NCI-H460 (cell line): ENCODE results near the gene FHAD1. TPM values are rescaled to one million over a fixed set of nuclear protein-coding genes. Genes with fewer than 3 reads are reported as not detected.
A peak's percentile ranks its signal among the peaks of the same experiment; 100 is the strongest.
"Not testable (repeated sequence)": the region's sequence is repeated elsewhere in the genome, so short reads cannot be mapped to it uniquely, and the experiment has no call there.

Source experiments
- DNase-seq: peaks from one replicate; pipeline ENCODE4 v3.0.0-alpha.2; 2016; ENCODE audit warnings: low read depth; ENCODE audit errors: extremely low read depth
- total RNA-seq: library from RNA; depleted of rRNA; stranded (reverse); fragments of >200 nt; shearing (Covaris generic); gene quantifications from 2 replicates; pipeline ENCODE4 v1.2.3, GENCODE V29; 2014

Gene FHAD1
- total RNA-seq, 1 experiment from 2014 or later: 101 TPM

DNA sequence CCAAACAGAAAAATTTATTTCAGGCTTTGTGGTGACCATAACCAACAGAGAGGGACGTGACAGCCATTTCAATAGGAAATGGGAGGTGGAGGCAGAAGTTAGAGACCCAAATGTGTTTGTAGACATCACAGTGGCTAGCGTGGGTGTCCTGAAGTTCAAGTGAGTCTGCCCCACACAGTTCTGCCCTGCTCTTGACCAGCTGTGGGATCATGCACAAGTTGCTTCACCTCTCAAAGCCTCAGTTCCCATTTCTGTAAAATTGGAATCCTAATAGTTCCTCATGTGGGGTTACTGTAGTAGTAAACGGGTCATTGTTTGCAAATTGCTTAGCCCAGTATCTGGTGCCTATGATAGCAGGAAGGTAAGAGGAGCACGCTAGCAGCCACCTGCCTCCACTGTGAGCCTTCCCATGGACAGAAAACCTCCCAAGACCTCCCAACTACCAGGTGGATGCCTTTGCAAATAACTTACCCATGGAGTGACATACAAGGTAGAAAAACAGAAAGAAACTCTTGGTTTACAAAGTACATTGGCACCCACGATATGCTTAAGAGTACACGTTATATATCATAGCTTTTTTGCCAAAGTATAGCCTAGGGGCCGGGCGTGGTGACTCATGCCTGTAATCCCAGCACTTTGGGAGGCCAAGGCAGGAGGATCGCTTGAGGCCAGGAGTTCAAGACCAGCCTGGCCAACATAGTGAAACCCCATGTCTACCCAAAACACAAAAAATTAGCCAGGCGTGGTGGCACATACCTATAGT lies 29.1 kb downstream of the FHAD1 start:
- DNase-seq: no peak

DNA sequence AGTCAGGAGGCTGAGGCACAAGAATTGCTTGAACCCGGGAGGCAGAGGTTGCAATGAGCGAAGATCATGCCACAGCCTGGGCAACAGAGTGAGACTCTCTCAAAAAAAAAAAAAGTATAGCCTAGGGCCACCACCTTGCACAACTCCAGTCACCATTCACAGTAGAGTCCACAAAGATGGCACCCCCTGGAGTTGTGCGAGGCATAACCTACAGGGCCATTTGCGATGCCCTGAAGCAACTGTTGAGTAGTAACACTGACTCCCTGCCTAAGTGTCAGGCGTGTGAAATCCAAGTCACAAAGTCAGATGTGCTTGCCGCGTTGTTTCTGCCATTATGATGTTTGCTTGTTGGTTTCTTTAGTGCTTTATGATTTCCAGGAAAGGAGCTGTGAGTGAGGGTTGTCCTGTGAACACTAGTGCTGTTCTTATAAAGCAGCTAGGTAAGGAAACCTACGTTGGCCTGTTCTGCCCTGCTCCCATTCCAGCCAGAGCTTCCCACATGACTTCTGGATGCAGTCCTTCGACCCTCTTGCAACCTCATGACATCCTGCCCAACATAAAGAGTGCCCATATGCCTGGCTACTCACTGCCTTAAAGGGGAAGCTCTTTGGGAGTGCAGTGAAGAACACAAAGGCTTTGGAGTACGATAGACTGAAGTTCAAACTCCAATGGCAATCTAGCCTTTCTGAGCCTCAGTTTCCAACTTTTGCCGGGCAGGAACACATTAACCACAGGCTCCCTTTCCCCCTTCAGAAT lies 29.8 kb downstream of the FHAD1 start:
- no peak for DNase-seq

DNA sequence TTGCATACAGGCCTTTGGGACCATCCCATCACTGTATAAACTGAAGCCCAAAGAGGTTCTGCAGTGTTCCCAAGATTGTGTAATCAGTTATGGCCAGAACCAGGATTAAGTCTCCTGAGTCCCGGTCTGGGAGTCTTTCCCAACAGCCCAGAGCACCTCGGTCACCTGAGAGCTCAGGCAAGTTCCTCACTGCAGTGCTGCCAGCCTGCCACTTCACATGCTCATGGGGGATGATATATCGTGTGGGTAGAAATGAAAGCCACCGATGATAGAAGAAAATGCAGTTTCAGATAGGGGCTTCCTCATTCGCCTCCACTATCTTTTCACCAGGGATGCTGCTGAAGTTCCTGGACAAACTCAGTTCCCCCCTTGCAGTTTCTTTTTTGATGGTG lies 30.4 kb downstream of the FHAD1 start:
- no peak for DNase-seq

DNA sequence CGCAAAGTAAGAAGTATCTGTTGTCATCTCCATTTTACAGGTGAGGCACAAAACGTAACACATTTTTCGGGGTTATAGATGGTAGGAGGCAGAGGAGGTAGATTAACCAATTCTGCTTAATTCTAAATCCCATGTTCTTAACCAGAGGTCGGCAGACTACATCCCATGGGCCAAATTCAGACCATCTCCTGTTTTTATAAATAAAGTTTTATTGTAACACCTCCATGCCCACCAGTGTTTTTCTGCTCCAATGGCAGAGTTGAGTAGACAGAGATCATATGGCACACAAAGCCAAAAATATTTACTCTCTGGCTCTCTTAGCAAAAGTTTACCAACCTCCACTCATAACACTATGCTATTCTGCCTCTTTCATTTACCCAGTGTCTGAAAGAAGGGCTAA lies 30.9 kb downstream of the FHAD1 start:
- DNase-seq: no peak

DNA sequence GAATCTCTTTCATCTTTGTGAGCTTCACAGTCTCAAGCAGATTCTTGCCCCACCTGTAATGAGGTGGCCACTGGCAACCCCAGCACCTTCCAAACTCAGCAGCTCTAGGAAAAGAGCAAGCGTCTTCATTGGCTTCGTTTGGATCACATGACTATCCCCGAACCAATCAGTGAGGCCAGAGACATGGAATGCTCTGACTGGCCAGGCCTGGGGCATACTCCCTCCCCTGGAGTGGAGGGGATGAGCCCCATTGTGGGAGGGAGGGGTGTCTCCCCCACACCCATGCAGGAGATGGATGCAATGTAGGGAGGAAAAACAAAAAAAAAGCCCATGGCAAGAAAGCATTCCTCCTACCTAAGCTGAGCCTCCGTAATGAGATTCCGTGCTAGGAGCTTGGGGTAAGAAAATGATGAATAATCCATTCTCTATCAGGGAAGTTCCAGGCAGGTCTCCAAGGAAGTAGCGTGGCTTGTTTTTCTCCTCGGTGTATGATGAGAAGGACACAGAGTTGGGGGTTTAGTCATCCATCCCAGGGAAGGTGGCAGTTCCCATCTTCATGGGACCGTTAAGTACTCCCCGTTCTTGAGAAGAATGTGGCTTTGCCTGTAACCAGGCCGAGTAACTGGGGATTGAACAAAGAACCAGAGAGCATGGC lies 32.7 kb downstream of the FHAD1 start:
- no peak for DNase-seq

DNA sequence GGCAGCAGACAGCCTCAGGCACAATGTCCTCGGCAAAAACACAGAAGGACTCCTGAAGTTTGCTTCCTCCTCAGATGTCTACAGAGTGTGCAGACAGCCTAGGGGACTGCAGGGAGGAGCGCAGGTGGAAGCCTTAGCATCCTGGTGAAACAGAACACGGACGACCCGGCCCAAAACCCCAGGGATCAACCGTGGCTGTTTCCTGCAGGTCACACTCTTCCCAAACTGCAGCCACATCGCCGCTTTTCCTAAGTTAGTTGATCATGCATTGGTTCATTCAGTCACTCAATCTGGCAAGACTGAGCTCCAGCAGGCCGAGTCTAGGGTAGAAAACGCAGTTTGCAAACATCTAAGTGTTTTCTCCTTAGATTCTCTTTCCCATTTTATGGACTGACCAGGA lies 33.4 kb downstream of the FHAD1 start:
- DNase-seq: no peak

DNA sequence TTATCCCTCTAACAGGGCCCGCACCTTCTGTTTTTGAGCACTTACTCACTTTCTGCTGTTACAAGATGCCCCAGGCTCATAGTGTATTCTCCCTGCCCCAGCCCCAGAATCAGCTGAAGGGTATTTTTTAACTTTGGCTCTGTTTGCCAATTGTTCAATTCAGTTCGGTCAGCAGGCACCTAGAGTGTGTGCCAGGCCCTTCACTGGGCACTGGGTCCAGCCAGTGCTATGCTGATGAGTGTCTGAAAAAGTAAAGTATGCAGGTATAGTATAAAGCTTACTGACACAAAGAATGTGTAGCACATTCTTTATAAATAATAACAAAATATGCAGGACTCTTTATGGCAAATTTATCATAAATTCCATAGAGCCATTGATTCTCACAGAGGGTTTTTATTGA lies 35.0 kb downstream of the FHAD1 start:
- DNase-seq: no peak

DNA sequence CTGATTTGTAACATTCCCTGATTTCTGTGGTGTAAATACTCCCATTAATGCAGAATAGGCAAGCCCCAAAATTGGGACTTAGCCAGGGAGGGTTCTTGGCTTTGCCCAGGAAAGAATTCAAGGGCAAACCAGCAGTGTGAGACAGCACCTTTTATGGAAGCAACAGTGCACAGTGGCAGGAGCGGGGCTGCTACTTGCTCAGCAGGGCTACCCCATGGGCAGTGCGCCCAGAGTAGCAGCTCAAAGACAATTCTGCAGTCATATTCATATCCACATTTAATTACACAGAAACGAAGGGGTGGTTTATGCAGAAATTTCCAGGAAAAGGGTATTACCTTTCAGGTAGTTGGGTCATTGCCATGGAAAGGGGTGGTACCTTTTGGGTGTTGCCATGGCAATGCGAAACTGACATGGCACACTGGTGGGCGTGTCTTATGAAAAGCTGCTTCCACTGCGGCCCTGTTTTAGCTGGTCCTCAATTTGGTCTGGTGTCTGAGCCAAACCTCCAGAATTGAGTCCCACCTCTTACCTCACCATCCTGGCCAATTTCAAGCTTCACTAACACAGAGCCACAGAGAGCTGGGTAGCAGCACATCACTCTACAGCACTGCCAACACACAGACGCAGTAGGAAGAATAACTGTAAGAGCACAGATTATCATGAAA lies 35.9 kb downstream of the FHAD1 start:
- no peak for DNase-seq

DNA sequence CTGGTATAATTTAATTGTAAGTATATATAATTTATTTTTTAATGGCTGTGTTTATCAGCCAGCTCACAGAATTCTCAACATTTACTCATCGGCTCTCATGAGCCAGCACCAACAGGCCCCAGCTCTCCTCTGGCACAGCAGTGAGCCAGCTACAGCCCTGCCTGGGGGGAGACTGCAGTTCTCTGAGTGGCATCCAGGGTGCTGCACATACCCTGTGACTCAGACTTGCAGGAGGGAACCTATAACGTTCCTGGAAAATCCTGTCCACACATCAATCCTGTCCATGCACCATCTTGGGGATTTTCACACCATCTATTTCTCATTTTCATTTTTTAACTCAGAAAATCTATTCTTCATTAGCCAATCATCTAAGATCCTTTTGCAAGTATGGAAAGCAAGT lies 36.5 kb downstream of the FHAD1 start:
- DNase-seq: no peak

DNA sequence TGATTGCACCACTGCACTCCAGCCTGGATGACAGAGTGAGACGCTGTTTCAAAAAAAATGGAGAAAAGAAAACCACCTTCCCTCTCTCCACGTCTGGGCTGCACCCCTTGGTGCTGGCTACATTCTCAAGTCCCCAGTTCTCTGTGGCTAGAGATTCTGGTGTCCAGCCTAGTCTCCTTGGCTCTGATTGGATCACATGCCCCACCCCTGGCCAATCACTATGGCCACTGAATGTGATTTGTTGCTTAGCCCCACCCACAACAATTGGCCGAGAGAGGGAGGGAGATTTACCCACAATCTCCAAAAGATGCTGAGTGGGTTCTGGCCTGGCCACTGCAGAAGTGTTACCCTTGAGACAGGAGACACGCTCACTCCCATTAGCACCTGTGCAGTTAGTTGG lies 39.4 kb downstream of the FHAD1 start:
- DNase-seq: no peak

DNA sequence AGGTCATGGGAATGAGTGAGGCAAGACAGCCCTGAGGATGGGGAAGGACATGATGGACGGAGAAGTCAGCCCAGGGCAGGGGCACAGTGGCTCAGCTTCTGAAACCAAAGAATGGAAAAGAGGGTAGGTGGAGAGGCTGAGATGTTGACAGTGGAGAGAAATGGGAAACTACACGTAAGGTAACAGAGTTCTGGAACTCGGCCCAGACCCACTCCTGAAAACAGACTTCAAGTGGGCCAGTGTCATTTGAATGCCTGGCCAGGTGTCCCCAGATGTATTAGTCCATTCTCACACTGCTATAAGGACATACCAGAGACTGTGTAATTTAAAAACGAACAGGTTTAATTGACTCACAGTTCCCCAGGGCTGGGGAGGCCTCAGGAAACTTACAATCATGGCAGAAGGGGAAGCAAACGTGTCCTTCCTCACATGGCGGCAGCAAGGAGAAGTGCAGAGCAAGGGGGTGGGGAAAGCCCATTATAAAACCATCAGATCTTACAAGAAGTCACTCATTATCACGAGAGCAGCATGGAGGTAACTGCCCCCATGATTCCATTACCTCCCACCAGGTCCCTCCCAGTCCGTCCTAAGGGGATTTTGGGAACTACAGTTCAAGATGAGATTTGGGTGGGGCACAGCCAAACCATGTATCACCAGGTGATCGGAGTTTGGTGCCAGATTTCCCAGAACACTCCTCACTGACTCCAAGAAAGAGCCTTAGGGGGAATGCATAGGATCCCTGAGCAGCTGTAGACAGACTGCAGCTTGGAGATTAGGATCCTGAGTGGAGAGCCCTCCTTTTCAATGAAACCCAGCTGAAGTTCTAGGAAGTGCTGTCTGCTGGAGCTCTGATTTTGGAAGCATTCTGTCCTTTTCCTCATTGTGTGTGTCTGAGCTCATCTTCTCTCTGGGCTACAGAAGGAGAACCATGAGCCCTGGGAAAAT lies 40.3 kb downstream of the FHAD1 start:
- DNase-seq: no peak

DNA sequence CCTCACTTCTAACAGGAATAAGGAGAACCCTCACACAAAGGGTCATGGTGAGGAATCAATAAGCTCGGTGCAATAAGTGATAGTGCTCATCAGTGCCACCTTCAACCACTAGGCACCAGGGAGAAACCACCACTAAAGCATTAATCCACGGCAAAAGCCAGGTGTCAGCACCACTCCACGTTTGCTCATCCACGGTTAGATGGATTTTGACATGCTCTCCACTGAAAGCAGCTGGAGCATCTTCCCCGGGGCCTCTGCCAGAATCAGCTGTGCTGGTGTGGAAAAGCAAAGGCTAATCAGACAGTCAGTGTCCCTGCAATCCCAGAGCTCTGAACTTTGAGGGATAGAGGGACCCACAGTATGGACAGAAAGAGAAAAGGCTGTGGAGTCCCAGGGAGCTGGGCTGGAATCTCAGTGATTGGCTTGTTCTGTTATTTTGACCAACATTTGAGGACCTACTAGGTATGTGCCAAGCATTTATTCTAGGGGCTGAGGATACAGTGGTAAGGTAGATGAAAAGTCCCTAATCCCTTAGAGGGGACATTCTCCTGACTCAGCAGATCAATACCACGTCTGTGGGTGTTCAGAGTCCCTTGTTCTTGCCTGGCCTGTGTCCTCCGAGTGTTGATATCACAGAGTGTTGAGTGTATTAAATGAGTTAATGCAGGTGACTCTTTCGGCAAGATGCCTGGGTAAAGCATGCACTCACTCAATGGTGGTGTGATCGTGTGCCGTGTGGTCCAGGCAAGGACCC lies 41.3 kb downstream of the FHAD1 start:
- no peak for DNase-seq

DNA sequence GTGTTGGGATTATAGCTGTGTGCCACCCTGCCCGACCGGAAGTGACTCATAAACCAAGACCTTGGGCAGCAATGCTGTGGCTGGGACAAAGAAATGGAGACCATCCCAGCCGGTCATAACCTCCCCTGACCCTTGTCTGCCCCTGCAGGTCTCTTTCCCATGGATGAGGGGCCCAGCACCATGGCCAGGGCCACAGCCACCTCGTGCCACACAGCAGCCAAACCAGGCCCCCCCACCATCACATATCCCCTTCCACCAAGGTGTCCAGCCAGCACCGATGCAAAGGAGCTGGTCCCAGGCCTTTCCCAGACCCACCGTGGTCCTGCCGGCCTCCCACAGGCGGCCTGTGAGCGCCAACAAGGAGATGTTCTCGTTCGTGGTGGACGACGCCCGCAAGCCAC lies 42.2 kb downstream of the FHAD1 start:
- no peak for DNase-seq

DNA sequence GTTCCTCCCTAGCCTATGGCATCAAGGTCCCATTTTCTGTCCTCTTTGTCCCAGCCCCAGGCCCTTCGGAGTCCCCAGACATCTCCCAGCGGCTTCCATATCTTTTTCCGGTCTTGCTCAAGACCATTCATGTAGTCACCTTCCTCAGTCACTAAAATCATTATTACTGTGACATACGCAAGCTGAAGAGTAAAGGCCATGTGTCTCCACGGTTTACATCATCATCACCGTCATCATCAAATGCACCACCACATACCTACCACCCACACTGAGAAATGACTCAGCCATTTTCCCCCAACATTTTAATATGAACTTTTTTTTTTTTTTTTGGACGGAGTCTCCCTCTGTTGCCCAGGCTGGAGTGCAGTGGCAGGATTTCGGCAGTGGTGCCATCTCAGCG lies 43.4 kb downstream of the FHAD1 start:
- peak; percentile 64 for DNase-seq

DNA sequence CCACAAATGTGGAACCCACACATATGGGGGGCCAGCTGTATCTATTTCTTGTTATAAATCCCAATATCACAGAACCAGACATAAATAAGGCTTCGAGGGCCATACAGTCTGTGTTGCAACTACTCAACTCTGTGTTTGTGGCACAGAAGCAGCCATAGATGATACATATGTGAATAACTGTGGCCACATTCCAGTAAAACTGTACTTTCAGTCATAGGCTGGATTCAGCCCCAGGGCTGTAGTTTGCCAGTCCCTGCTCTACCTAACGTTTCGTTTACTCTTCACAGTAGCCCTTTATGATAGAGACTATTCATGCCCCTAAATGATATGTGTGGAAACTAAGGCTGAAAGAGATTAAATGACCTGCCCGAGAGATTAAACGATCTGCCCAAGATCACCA lies 48.7 kb downstream of the FHAD1 start:
- DNase-seq: no peak

DNA sequence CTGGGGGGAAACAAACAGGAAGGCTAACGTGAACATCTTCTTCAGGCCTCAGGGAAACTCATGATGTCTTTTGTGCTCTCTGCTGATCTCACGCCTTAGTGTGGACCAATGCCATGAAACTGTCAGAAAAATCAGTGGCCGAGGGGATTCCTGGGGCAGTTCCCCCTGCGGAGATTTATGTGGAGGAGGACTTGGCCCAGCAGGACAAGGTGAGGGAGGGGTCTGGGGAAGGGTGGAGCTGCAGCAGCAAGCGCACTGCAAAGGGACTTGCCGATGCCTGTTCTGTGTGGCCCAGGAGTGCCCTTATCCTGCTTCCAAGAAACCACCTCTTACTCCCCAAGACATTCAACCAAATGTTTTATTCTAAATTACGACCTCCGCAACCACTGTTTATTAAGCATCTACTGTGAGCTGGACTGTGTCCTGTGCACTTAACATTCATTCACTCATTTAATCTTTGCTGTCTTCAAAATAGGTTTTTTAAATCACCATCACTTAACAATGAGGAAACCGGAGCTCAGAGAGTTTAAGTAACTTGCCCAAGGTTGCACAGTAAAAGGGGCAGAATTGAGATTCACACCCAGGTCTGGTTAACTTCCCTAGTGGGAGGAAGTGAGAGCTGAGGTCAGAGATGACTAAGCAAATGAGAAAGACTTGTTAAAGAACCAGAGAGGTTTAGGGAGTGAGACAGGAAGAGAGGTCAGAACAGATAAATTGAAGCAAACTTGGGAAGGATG lies 49.7 kb downstream of the FHAD1 start:
- no peak for DNase-seq

DNA sequence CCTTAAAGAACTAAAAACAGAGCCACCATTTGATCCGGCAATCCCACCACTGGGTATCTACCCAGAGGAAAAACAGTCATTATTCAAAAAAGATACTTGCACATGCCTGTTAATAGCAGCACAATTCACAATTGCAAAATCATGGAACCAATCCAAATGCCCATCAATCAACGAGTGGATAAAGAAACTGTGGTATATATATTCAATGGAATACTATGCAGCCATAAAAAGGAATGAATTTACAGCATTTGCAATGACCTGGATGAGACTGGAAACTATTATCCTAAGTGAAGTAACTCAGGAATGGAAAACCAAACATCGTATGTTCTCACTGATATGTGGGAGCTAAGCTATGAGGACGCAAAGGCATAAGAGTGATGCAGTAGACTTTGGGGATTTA lies 51.0 kb downstream of the FHAD1 start:
- not testable (repeated sequence) for DNase-seq

DNA sequence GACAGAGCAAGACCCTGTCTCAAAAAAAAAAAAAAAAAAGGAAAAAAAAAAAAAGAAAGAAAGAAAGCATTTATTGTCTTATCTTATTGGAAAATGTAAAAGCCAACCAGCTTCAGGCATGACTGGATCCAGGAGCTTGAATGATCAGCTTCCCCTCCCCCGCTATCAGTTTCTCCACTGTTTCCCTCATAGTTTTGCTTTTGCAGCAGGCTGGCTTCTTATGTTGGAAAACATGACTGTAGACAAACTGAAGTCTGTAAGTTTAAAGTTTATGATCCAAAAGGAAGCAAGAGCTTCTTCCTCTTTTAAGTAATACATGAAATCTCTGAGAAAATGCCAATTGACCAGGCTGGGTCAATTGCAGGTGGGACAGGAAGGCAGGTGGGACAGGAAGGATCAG lies 52.2 kb downstream of the FHAD1 start:
- DNase-seq: no peak

DNA sequence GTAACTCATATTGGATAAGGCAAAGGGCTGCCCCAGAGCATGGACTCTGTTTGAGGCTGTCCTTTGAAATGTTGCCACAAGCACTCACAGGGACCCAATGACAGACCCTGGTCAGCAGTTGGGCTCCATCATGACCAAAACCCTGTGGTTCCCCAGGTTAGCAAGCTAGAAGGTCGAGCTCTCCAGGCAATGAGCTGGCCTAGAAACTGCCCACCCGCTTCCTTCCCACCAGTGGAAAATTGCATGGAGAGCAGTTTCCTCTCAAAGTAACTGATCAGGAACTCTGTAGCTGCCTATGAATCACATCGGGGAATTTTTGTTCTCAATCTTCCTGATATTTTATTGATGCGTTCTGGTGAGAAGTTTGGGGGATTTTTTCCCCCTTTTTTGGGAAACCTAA lies 52.8 kb downstream of the FHAD1 start:
- DNase-seq: no peak
